Choroid plexus epithelial cell (primary cell): ENCODE results near the gene ZNF568.

Experiments
- DNase-seq: peaks from one replicate; pipeline ENCODE4 v3.0.0-alpha.2; 2010; ENCODE audit warnings: low read depth
- H3K4me3 ChIP-seq: 2 replicates; pipeline ENCODE4 v1.5.1; 2011; ENCODE audit warnings: low read depth, mild to moderate bottlenecking, control low read depth, low read length, moderate library complexity
- TF ChIP-seq, protein P1 (sequence below): conservative IDR thresholded peaks from 2 replicates; pipeline ENCODE4 v1.5.1; 2011; ENCODE audit warnings: low read depth, mild to moderate bottlenecking, control low read depth, inconsistent platforms, low read length, moderate library complexity

ZNF568 gene

DNA sequence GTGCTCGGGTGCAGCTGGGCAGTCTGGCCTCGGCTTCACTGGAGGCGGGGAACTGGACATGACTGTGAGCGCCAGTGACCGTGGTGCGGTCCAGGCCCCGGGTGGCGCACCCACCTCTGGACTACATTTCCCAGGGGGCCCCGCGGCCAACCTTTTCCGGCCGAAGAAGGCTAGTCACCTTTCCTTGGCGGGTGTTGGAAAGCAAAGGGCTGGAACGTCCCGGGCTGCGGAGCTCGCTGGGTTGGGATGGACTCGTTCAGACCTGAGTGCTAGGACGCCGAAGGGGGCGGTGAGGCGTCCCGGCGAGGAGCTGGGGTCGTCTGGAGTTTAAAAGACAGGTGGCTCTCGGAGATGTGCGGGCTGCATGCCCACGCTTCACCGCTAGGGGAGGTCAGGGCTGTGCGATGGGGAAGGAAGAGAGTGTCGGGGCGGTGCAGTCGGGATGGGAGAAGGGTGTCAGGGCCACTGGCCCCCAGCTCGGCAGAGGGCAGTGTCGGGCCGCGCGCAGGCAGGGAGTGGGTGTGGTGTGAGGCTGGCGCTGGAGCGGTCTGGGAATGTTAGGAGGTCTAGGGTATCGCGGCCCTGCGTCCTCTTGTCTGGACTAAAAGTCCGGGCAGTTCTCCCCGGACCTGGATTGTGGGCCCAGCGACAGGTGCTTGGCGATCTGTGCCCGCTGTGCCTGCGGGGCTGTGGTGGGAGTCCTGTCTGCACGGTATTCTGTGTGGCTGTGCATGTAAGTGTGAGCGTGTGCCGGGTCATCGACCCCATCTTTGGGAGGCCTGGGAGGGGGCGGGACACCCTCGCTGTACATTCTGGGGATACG lies 57.1 kb downstream of the ZNF568 start:
- peak; percentile 83 for DNase-seq
- peak overlapping the region; percentile 74 for H3K4me3 ChIP-seq
- TF ChIP-seq, protein P1, sequence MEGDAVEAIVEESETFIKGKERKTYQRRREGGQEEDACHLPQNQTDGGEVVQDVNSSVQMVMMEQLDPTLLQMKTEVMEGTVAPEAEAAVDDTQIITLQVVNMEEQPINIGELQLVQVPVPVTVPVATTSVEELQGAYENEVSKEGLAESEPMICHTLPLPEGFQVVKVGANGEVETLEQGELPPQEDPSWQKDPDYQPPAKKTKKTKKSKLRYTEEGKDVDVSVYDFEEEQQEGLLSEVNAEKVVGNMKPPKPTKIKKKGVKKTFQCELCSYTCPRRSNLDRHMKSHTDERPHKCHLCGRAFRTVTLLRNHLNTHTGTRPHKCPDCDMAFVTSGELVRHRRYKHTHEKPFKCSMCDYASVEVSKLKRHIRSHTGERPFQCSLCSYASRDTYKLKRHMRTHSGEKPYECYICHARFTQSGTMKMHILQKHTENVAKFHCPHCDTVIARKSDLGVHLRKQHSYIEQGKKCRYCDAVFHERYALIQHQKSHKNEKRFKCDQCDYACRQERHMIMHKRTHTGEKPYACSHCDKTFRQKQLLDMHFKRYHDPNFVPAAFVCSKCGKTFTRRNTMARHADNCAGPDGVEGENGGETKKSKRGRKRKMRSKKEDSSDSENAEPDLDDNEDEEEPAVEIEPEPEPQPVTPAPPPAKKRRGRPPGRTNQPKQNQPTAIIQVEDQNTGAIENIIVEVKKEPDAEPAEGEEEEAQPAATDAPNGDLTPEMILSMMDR, result peak; percentile 97

DNA sequence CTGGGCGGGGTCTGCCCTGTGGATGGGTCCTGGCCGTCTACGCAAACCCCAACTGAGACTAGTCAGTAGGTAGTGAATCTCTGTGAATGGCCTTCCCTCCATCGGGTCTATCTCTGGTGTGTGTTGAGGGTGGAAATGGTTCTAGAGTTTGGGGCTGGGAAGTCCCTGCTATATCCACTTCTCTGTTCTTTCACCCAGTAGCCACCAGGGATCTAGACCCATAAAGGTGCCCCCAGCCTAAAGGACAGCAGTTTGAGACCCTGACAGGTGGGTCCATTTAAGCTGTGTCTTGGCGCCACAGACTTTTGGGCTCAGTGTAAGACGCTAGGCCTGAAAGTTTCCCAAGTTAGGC lies 57.7 kb downstream of the ZNF568 start:
- H3K4me3 ChIP-seq, result peak overlapping the region; percentile 74
- TF ChIP-seq, protein P1, result no peak
- DNase-seq, result no peak

DNA sequence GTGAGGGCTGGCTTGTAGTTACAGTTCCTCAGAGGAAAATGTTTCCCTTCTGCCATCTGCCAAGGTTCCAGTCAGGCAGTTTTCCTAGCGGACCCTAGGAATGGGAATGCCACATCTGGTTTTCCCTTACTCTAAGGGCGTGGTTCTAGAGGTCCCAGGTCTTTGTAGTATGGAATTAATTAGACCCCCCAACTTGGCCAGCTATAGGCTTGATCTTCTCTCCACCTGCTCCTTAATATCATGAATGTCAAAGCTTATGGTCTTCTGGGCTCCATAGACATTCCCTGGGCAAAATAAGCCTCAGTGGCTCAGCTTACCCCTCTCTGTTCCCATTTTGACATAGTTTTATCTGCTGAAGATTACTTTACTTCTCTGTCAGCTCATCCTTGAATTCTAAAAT lies 70.0 kb downstream of the ZNF568 start:
- TF ChIP-seq, protein P1, result no peak
- H3K4me3 ChIP-seq, result no peak overlapping the region
- no peak for DNase-seq

DNA sequence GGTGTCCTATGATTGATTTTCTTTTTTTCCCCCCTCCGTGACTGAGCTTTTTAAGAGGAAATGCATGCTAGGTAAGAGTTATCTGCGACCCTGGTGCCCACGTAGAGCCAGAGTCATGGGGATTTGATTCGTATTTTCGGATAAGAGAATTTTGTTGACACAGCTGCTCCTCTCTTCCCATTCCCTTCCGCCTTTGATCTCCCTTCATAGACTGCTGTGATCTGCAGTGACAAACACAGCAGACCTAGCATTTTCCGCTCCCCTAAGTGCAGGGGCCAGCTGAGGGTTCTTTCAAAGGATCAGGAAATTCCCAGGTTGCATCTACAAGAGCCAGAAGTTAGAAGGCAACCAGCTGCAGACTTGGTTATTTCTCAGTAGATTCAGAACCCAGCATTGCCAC lies 70.5 kb downstream of the ZNF568 start:
- TF ChIP-seq, protein P1, result no peak
- H3K4me3 ChIP-seq, result no peak overlapping the region
- DNase-seq, result no peak

DNA sequence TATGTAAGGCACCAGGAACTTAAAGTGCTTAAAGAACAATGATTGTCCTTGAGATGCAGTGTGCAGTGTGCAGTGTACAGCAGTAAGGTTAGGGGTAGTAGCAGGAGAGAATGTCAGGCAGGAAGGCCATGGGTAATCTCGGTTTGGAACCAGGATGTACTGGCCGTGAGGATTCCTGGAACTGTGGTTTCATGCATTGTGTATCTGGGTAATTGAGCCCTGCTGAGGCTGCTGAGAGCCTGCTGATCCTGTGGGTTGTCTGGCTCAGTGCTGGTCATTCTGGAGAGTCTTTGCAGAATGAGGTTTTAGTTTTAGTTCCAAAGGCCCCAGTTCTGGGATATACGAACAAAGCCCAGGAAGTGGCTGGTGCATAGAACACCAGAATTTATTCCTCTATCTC lies 71.0 kb downstream of the ZNF568 start:
- no peak overlapping the region for H3K4me3 ChIP-seq
- no peak for DNase-seq
- TF ChIP-seq, protein P1, result no peak

DNA sequence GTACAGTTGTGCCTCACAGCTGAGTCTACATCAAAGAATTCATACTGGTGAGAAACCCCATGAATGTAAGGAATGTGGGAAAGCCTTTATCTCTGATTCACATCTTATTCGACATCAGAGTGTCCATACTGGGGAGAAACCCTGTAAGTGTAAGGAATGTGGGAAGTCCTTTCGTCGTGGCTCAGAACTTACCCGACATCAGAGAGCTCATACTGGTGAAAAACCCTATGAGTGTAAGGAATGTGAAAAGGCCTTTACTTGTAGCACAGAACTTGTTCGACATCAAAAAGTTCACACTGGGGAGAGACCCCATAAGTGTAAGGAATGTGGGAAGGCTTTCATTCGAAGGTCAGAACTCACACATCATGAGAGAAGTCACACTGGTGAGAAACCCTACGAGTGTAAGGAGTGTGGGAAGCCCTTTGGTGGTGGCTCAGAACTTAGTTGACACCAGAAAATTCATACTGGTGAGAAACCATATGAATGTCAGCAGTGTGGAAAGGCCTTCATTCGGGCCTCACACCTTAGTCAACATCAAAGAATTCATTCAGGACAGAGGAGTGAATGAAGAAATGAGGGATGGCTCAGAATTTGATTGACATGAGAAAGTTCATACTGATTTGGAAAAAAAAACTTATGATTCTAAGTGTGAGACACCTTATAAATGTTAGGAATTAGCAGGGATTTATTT lies 81.2 kb downstream of the ZNF568 start:
- DNase-seq, result no peak
- TF ChIP-seq, protein P1, result no peak
- H3K4me3 ChIP-seq, result no peak overlapping the region
